PC-3 (cell line): ENCODE data around the gene APBB2. TPM values are rescaled to one million over a fixed set of nuclear protein-coding genes. Genes with fewer than 3 reads are reported as not detected.

Source experiments
- ATAC-seq: fragments of 200-7000 bp; cut with Tn5 transposase; 2 replicates; pipeline ENCODE4 v1.9.1; 2020; ENCODE audit warnings: mild to moderate bottlenecking, moderate library complexity
- BruUV-seq: library from RNA; stranded (reverse); fragments of 400-500 nt; replicated peaks from 2 replicates; lab custom pipeline; 2021; lab: Mats Ljungman, UMichigan
- CTCF ChIA-PET: fragments of 300-600 bp; sonication (Branson Sonifier 250); formaldehyde crosslinking; loops from one replicate; lab custom pipeline; 2022; ENCODE audit warnings: antibody characterized with exemption; lab: Charles Lee
- POLR2A ChIA-PET: fragments of 300-600 bp; sonication (Branson Sonifier 250); formaldehyde crosslinking; loops from one replicate; lab custom pipeline; 2022; ENCODE audit warnings: antibody characterized with exemption; ENCODE audit not compliant: unreplicated experiment; lab: Charles Lee
- DNase-seq: peaks from one replicate; pipeline ENCODE4 v3.0.0-alpha.2; 2015
- H2AFZ ChIP-seq: fragments of 300-600 bp; sonication (generic); 2 replicates; pipeline ENCODE4 v1.6.0; 2016; ENCODE audit warnings: antibody characterized with exemption, low read length
- H3F3A ChIP-seq: fragments of 300-600 bp; sonication (generic); one replicate; pipeline ENCODE4 v1.6.0; 2017; ENCODE audit warnings: antibody characterized with exemption, low read length, control low read depth, mild to moderate bottlenecking; ENCODE audit not compliant: unreplicated experiment
- H3K27ac ChIP-seq: fragments of 300-600 bp; sonication (generic); 2 replicates; pipeline ENCODE4 v1.5.1; 2016; ENCODE audit warnings: mild to moderate bottlenecking, low read length
- H3K27me3 ChIP-seq: fragments of 300-600 bp; sonication (generic); 2 replicates; pipeline ENCODE4 v1.6.1; 2016; ENCODE audit warnings: low read length, mixed read lengths
- H3K36me3 ChIP-seq: fragments of 300-600 bp; sonication (generic); 2 replicates; pipeline ENCODE4 v1.6.1; 2016; ENCODE audit warnings: low read depth, mixed run types, low read length, mixed read lengths
- H3K4me1 ChIP-seq: fragments of 300-600 bp; sonication (generic); 2 replicates; pipeline ENCODE4 v1.5.1; 2016; ENCODE audit warnings: low read length; ENCODE audit not compliant: insufficient read depth
- H3K4me2 ChIP-seq: fragments of 300-600 bp; sonication (generic); 2 replicates; pipeline ENCODE4 v1.6.0; 2016; ENCODE audit warnings: low read length
- H3K4me3 ChIP-seq: fragments of 300-600 bp; sonication (generic); 2 replicates; pipeline ENCODE4 v1.5.1; 2016; ENCODE audit warnings: mild to moderate bottlenecking, low read length, mixed read lengths
- H3K79me2 ChIP-seq: fragments of 300-600 bp; sonication (generic); 2 replicates; pipeline ENCODE4 v1.6.1; 2017; ENCODE audit warnings: low read length, mixed read lengths
- H3K9ac ChIP-seq: fragments of 300-600 bp; sonication (generic); 2 replicates; pipeline ENCODE4 v1.6.0; 2016; ENCODE audit warnings: mild to moderate bottlenecking, low read length
- H3K9me2 ChIP-seq: fragments of 300-600 bp; sonication (generic); replicated peaks from 2 replicates; pipeline ENCODE4 v1.6.1; 2016; ENCODE audit warnings: mixed run types, low read length, mixed read lengths
- H3K9me3 ChIP-seq: fragments of 300-600 bp; sonication (generic); 2 replicates; pipeline ENCODE4 v1.6.1; 2016; ENCODE audit warnings: low read length, mixed read lengths
- H4K20me1 ChIP-seq: fragments of 300-600 bp; sonication (generic); 2 replicates; pipeline ENCODE4 v1.6.1; 2016; ENCODE audit warnings: low read length, mixed read lengths
- CTCF ChIP-seq: fragments of 300-600 bp; sonication (generic); conservative IDR thresholded peaks from 2 replicates; pipeline ENCODE4 v1.5.1; 2017; ENCODE audit warnings: antibody characterized with exemption, low read depth, mild to moderate bottlenecking, low read length
- EZH2 ChIP-seq: fragments of 300-600 bp; sonication (generic); IDR thresholded peaks from one replicate; pipeline ENCODE4 v1.6.1; 2017; ENCODE audit warnings: antibody characterized with exemption, mild to moderate bottlenecking, low read length; ENCODE audit not compliant: unreplicated experiment
- EZH2phosphoT487 ChIP-seq: fragments of 300-600 bp; sonication (generic); IDR thresholded peaks from 2 replicates; pipeline ENCODE4 v1.6.1; 2018; ENCODE audit warnings: mild to moderate bottlenecking, antibody characterized with exemption, low read length, borderline replicate concordance
- intact Hi-C: fragments of 100-400 bp; cut with micrococcal nuclease; formaldehyde crosslinking; loops from 2 replicates; pipeline ENCODE4 v1.9.0; 2023
- total RNA-seq: library from RNA; depleted of rRNA; stranded (reverse); fragments of >200 nt; gene quantifications from 2 replicates; pipeline ENCODE4 v1.2.3, GENCODE V29; 2014

APBB2 gene
- total RNA-seq, 1 experiment from 2014 or later: 24.7 TPM

- Histone ChIP-seq H4K20me1 (no peaks in the 10 kb centered on the region), H3K4me3 (no peak overlapping the region), H3K4me1 (no peaks in the 10 kb centered on the region), H3K9me3 (no peaks in the 10 kb centered on the region), H3K9me2 (no peaks in the 10 kb centered on the region), H3F3A (no peaks in the 10 kb centered on the region), H3K9ac (no peak overlapping the region), H3K27me3 (no peaks in the 10 kb centered on the region), H2AFZ (no peak overlapping the region), H3K36me3 (no peaks in the 10 kb centered on the region), H3K27ac (no peak overlapping the region), H3K4me2 (no peak overlapping the region), H3K79me2 (no peaks in the 10 kb centered on the region)
- ATAC-seq: no peak
- BruUV-seq: no TSS peak
- POLR2A ChIA-PET: no interaction called here
- TF ChIP-seq EZH2: no peak
- no peak for TF ChIP-seq CTCF
- no peak for TF ChIP-seq EZH2phosphoT487
- no peak for DNase-seq
- CTCF ChIA-PET: no interaction called here
- intact Hi-C loops: no loop called here
Observed at GRCh38 chr4:40937140-40937725, 277.1 kb downstream of the APBB2 start.

DNA sequence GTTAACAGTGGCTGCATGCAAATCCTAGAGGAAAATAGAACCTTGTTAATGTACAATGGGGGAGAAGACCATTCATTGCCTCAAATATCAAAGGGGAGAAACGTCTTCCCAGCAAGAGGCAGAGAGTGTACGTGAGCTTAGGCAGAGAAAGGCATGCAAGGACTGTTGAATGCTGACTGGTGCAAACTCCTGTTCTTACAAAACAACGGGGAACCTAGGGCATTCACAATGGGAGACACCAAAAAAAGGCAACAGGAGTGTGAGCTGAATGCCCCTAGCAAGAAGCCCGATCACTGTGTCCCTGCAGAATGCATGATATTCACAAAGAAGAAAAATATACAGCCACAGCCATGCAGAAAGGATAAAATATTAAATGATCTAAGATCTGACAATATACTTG, 279.7 kb downstream of the APBB2 start:
- Histone ChIP-seq H3K9ac (no peak overlapping the region), H3K4me1 (no peaks in the 10 kb centered on the region), H3K27me3 (no peaks in the 10 kb centered on the region), H3K9me2 (no peaks in the 10 kb centered on the region), H2AFZ (no peak overlapping the region), H3K9me3 (no peaks in the 10 kb centered on the region), H3K4me2 (no peak overlapping the region), H3K4me3 (no peak overlapping the region), H4K20me1 (no peaks in the 10 kb centered on the region), H3K27ac (no peak overlapping the region), H3K79me2 (no peaks in the 10 kb centered on the region), H3K36me3 (no peaks in the 10 kb centered on the region), H3F3A (no peaks in the 10 kb centered on the region)
- intact Hi-C loops: no loop called here
- DNase-seq (no peak), ATAC-seq (no peak)
- BruUV-seq: no TSS peak
- ChIA-PET POLR2A (no interaction called here), CTCF (no interaction called here)
- TF ChIP-seq CTCF (no peak), EZH2phosphoT487 (no peak), EZH2 (no peak)

- intact Hi-C loops: no loop called here
- no peaks in the 10 kb centered on the region for H3K4me1 ChIP-seq
- no peaks in the 10 kb centered on the region for H3K27me3 ChIP-seq
- CTCF ChIA-PET: no interaction called here
- H3K27ac ChIP-seq: no peak overlapping the region
- no peaks in the 10 kb centered on the region for H3F3A ChIP-seq
- no peak overlapping the region for H3K4me2 ChIP-seq
- no peak overlapping the region for H3K4me3 ChIP-seq
- no peaks in the 10 kb centered on the region for H3K9me3 ChIP-seq
- H3K36me3 ChIP-seq: no peaks in the 10 kb centered on the region
- no peaks in the 10 kb centered on the region for H3K9me2 ChIP-seq
- POLR2A ChIA-PET: no interaction called here
- no TSS peak for BruUV-seq
- no peak overlapping the region for H2AFZ ChIP-seq
- H3K79me2 ChIP-seq: no peaks in the 10 kb centered on the region
- DNase-seq (no peak), ATAC-seq (no peak)
- TF ChIP-seq EZH2 (no peak), CTCF (no peak), EZH2phosphoT487 (no peak)
- no peaks in the 10 kb centered on the region for H4K20me1 ChIP-seq
- H3K9ac ChIP-seq: no peak overlapping the region
Observed at GRCh38 chr4:40933272-40934053, 280.9 kb downstream of the APBB2 start.
